ENCODE results near the gene JAKMIP2.

DNA sequence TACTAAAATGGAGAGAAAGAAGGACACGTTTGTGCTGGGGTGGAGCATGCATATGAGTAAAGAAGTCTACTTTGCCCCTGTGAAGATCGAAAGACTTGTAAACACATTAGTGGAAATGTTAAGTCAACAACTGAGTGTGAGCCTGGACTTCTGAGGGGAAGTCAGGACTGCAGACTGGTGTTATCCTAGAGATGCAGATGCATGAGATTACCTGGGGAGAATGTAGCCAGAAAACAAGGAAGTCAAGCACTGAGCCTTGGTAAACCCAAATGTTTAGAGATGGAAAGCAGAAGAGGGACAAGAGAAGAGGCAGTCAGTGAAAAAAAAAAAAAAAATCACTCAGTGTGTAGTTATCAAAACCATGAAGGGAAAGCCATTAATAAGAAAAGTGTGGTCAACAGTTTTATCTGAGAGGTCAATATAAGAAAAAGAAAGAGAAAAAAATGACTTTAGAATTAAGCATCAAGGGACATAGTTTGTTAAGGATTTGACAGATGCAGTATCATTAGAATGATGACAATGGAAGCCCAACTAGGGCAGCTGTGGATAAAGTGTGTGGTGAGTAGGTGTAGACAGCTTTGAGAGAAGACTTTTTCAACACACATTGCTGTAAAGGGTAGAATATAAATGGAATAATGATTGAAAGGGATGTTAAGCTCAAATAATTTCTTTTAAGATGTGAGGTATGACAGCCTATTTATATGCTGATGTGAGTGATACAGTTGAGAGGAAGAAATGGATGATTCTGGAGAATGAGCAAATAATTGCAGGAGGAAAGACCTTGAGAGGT lies 22.2 kb downstream of the JAKMIP2 start:
- TF ChIP-seq CTCF (IDR thresholded peaks at IDR 0.05) (no peak), POLR2A (IDR thresholded peaks at IDR 0.05) (no peak)
